Measurements from ENCODE around the gene PRAMEF12. TPM values are rescaled to one million over a fixed set of nuclear protein-coding genes. Genes with fewer than 3 reads are reported as not detected.

The PRAMEF12 gene
- total RNA-seq, 1 experiment from 2014 or later: not detected

DNA sequence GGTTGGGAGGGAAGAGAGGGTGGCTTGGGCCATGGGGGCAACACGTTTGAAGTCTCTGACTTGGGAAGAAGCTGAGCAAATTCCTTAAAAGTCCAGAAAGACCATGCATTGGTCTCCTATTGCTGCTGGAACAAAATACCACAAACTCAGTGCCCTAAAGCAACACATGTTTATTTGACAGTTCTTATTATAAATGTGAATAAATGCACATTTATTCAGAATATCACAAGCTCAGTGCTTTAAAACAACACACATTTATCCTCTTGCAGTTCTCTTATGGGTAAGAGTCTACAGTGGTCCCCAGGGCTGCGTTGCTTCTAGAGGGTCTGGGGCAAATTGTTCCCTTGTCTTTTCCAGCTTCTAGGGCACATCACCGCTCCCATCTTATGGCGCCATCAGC, 10.1 kb upstream of the PRAMEF12 start:
- POLR2A ChIA-PET: no interaction called here
- TF ChIP-seq, protein P1, sequence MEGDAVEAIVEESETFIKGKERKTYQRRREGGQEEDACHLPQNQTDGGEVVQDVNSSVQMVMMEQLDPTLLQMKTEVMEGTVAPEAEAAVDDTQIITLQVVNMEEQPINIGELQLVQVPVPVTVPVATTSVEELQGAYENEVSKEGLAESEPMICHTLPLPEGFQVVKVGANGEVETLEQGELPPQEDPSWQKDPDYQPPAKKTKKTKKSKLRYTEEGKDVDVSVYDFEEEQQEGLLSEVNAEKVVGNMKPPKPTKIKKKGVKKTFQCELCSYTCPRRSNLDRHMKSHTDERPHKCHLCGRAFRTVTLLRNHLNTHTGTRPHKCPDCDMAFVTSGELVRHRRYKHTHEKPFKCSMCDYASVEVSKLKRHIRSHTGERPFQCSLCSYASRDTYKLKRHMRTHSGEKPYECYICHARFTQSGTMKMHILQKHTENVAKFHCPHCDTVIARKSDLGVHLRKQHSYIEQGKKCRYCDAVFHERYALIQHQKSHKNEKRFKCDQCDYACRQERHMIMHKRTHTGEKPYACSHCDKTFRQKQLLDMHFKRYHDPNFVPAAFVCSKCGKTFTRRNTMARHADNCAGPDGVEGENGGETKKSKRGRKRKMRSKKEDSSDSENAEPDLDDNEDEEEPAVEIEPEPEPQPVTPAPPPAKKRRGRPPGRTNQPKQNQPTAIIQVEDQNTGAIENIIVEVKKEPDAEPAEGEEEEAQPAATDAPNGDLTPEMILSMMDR (IDR thresholded peaks at IDR 0.05): no peak
- TF ChIP-seq, protein P2, sequence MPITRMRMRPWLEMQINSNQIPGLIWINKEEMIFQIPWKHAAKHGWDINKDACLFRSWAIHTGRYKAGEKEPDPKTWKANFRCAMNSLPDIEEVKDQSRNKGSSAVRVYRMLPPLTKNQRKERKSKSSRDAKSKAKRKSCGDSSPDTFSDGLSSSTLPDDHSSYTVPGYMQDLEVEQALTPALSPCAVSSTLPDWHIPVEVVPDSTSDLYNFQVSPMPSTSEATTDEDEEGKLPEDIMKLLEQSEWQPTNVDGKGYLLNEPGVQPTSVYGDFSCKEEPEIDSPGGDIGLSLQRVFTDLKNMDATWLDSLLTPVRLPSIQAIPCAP (CRISPR knock-in tag; IDR thresholded peaks at IDR 0.05): no peak
- TF ChIP-seq HMGA2 (CRISPR knock-in tag; IDR thresholded peaks at IDR 0.05) (no peak), E2F4 (CRISPR knock-in tag; IDR thresholded peaks at IDR 0.05; ENCODE audit: borderline replicate concordance, low read depth) (no peak), OVOL2 (CRISPR knock-in tag; IDR thresholded peaks at IDR 0.05; ENCODE audit: borderline replicate concordance) (no peak), NFYB (CRISPR knock-in tag; conservative IDR thresholded peaks at IDR 0.05; ENCODE audit: low read depth) (no peak), TEAD4 (CRISPR knock-in tag; IDR thresholded peaks at IDR 0.05) (no peak), ZNF138 (CRISPR knock-in tag; conservative IDR thresholded peaks at IDR 0.05) (no peak), CREM (CRISPR knock-in tag; IDR thresholded peaks at IDR 0.05) (no peak), ZNF317 (CRISPR knock-in tag; IDR thresholded peaks at IDR 0.05; ENCODE audit: borderline replicate concordance, low read depth) (no peak), GTF2I (CRISPR knock-in tag; conservative IDR thresholded peaks at IDR 0.05) (no peak), RORB (CRISPR knock-in tag; IDR thresholded peaks at IDR 0.05) (no peak), ESRRA (CRISPR knock-in tag; IDR thresholded peaks at IDR 0.05; ENCODE audit: borderline replicate concordance) (no peak), GABPB1 (CRISPR knock-in tag; IDR thresholded peaks at IDR 0.05) (no peak), FOXP1 (CRISPR knock-in tag; IDR thresholded peaks at IDR 0.05; ENCODE audit: borderline replicate concordance) (no peak), ZNF219 (CRISPR knock-in tag; IDR thresholded peaks at IDR 0.05; ENCODE audit: borderline replicate concordance) (no peak), NFE2L1 (CRISPR knock-in tag; IDR thresholded peaks at IDR 0.05) (no peak), ZNF671 (CRISPR knock-in tag; IDR thresholded peaks at IDR 0.05) (no peak)
- TF ChIP-seq, protein P3, sequence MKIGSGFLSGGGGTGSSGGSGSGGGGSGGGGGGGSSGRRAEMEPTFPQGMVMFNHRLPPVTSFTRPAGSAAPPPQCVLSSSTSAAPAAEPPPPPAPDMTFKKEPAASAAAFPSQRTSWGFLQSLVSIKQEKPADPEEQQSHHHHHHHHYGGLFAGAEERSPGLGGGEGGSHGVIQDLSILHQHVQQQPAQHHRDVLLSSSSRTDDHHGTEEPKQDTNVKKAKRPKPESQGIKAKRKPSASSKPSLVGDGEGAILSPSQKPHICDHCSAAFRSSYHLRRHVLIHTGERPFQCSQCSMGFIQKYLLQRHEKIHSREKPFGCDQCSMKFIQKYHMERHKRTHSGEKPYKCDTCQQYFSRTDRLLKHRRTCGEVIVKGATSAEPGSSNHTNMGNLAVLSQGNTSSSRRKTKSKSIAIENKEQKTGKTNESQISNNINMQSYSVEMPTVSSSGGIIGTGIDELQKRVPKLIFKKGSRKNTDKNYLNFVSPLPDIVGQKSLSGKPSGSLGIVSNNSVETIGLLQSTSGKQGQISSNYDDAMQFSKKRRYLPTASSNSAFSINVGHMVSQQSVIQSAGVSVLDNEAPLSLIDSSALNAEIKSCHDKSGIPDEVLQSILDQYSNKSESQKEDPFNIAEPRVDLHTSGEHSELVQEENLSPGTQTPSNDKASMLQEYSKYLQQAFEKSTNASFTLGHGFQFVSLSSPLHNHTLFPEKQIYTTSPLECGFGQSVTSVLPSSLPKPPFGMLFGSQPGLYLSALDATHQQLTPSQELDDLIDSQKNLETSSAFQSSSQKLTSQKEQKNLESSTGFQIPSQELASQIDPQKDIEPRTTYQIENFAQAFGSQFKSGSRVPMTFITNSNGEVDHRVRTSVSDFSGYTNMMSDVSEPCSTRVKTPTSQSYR (CRISPR knock-in tag; IDR thresholded peaks at IDR 0.05): no peak
- ATAC-seq (no peak), DNase-seq (ENCODE audit: low spot score) (no peak)
- Mint-ChIP-seq H3K4me3 (no peak overlapping the region), H3K36me3 (no peaks in the 10 kb centered on the region), H3K9me3 (no peaks in the 10 kb centered on the region), H3K27ac (no peak overlapping the region), H3K4me1 (peaks cover 10% of the 10 kb centered on the region), H3K27me3 (ENCODE audit: low read depth) (no peaks in the 10 kb centered on the region; the same call in 1 of the 2 replicates)
- CTCF ChIA-PET: interaction anchor here (1.0 to 2.4 kb wide), 5 partner anchors 18 to 488 kb away, joined by 3 to 9 read pairs (median 3); partner anchors contain the start of gene CFAP107

DNA sequence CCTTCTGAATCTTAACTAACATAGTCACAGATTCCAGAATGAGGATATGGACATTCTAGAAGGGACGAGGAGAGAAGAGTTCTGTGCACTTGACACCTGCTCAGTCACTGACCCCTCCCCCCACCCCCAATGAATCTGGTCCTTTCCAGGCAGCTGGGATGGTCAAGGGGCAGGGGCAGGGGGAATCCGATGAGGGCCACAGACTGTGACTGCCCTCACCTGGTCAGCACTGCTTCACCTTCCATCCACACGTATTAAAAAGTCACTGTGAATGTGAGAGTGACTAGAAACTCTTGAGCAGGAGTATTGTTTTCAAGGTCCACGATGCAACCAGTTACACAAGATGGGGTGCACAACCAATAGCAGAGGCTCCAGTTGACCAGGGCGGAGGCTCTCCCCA, 9.5 kb upstream of the PRAMEF12 start:
- Mint-ChIP-seq H3K4me3 (no peak overlapping the region), H3K27me3 (ENCODE audit: low read depth) (no peaks in the 10 kb centered on the region; the same call in 1 of the 2 replicates), H3K4me1 (peaks cover 10% of the 10 kb centered on the region), H3K27ac (no peak overlapping the region), H3K36me3 (no peaks in the 10 kb centered on the region), H3K9me3 (no peaks in the 10 kb centered on the region)
- peak; percentile 23; the same call in 1 of the 2 replicates for ATAC-seq
- CTCF ChIA-PET: interaction anchor here (1.1 to 2.4 kb wide), 5 partner anchors 98 to 488 kb away, joined by 3 to 9 read pairs (median 3); no protein-coding TSS in a partner anchor
- POLR2A ChIA-PET: no interaction called here
- peak; percentile 21 for DNase-seq (ENCODE audit: low spot score)
- no peak for TF ChIP-seq MXD4 (CRISPR knock-in tag; IDR thresholded peaks at IDR 0.05; ENCODE audit: borderline replicate concordance)
- no peak for TF ChIP-seq NFE2L1 (CRISPR knock-in tag; IDR thresholded peaks at IDR 0.05)
- TF ChIP-seq ELF4 (CRISPR knock-in tag; IDR thresholded peaks at IDR 0.05; ENCODE audit: low read depth): no peak
- TF ChIP-seq, protein P4, sequence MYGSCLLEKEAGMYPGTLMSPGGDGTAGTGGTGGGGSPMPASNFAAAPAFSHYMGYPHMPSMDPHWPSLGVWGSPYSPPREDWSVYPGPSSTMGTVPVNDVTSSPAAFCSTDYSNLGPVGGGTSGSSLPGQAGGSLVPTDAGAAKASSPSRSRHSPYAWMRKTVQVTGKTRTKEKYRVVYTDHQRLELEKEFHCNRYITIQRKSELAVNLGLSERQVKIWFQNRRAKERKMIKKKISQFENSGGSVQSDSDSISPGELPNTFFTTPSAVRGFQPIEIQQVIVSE (CRISPR knock-in tag; IDR thresholded peaks at IDR 0.05; ENCODE audit: borderline replicate concordance): no peak
- TF ChIP-seq CREM (CRISPR knock-in tag; IDR thresholded peaks at IDR 0.05): no peak
- TF ChIP-seq TCF7 (CRISPR knock-in tag; IDR thresholded peaks at IDR 0.05; ENCODE audit: low read depth): no peak
- TF ChIP-seq USF2 (CRISPR knock-in tag; IDR thresholded peaks at IDR 0.05): no peak
- no peak for TF ChIP-seq ZNF138 (CRISPR knock-in tag; conservative IDR thresholded peaks at IDR 0.05)
- TF ChIP-seq FOXJ3 (CRISPR knock-in tag; IDR thresholded peaks at IDR 0.05; ENCODE audit: borderline replicate concordance): no peak
- TF ChIP-seq, protein P2 (CRISPR knock-in tag; IDR thresholded peaks at IDR 0.05): no peak
- TF ChIP-seq SMAD3 (CRISPR knock-in tag; IDR thresholded peaks at IDR 0.05; ENCODE audit: borderline replicate concordance): no peak
- no peak for TF ChIP-seq ATF3 (CRISPR knock-in tag; conservative IDR thresholded peaks at IDR 0.05)
- TF ChIP-seq GABPB1 (CRISPR knock-in tag; IDR thresholded peaks at IDR 0.05): no peak

Measured in WTC11 (cell line).